Ishikawa (cell line): ENCODE measurements around the gene MRPL58.

Experiments
- CEBPB ChIP-seq: IDR thresholded peaks from 2 replicates; pipeline ENCODE4 v1.6.1; 2012
- CREB1 ChIP-seq: IDR thresholded peaks from 2 replicates; pipeline ENCODE4 v1.6.1; 2012; ENCODE audit warnings: low read depth
- EGR1 ChIP-seq: IDR thresholded peaks from 2 replicates; pipeline ENCODE4 v1.6.1; 2012
- EP300 ChIP-seq: IDR thresholded peaks from 2 replicates; pipeline ENCODE4 v1.6.1; 2012; ENCODE audit warnings: borderline replicate concordance
- FOXM1 ChIP-seq: IDR thresholded peaks from 2 replicates; pipeline ENCODE4 v1.6.1; 2012; ENCODE audit warnings: low read depth, borderline replicate concordance
- NFIC ChIP-seq: IDR thresholded peaks from 2 replicates; pipeline ENCODE4 v1.6.1; 2012
- RAD21 ChIP-seq: IDR thresholded peaks from 2 replicates; pipeline ENCODE4 v1.6.1; 2012; ENCODE audit warnings: low read depth
- TAF1 ChIP-seq: IDR thresholded peaks from 2 replicates; pipeline ENCODE4 v1.6.1; 2012; ENCODE audit warnings: low read depth, mild to moderate bottlenecking
- TCF12 ChIP-seq: IDR thresholded peaks from 2 replicates; pipeline ENCODE4 v1.6.1; 2012; ENCODE audit warnings: low read depth
- TEAD4 ChIP-seq: IDR thresholded peaks from 2 replicates; pipeline ENCODE4 v1.6.1; 2012
- YY1 ChIP-seq: IDR thresholded peaks from 2 replicates; pipeline ENCODE4 v1.6.1; 2012; ENCODE audit warnings: low read depth
- ZBTB7A ChIP-seq: IDR thresholded peaks from 2 replicates; pipeline ENCODE4 v1.6.1; 2012; ENCODE audit warnings: low read depth
- TF ChIP-seq, protein P1 (sequence below): IDR thresholded peaks from 2 replicates; pipeline ENCODE4 v1.6.1; 2012
- TF ChIP-seq, protein P2 (sequence below): IDR thresholded peaks from 2 replicates; pipeline ENCODE4 v1.6.1; 2012
- TF ChIP-seq, protein P3 (sequence below): IDR thresholded peaks from 2 replicates; pipeline ENCODE4 v1.6.1; 2012; ENCODE audit warnings: low read depth, mild to moderate bottlenecking

The MRPL58 gene

DNA sequence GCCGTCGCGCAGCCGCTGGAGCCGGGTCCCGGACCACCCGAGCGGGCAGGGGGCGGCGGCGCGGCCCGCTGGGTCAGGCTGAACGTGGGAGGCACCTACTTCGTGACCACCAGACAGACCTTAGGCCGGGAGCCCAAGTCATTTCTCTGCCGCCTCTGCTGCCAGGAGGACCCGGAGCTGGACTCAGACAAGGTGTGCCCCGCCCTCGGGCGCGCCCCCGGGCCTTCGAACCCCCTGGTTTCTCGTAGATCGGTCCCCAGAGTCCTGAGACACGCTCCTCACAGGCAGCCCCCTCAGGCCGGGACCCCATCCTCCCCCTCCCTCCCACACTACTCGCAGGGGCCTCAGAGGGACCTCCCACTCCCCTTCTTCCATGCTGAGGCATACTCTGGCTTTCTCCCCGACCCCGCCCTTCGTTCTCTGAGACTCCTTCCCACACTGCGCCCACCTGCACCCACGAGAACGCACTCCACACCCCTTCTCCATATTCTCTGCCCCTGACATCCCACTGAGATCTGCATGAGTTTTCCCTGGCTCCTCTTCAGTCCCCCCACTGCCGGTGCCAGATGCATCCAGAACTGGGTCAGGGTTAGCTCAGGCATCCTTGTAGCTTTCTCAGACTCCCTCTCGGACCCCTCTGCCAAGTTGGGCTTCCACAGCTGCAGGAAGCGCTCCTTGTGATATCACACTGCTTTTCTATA, 35.1 kb downstream of the MRPL58 start:
- TF ChIP-seq FOXM1 (no peak), RAD21 (no peak), ZBTB7A (peak; percentile 48; the same call in 1 of the 2 replicates), NFIC (no peak), TCF12 (no peak)
- TF ChIP-seq, protein P1, sequence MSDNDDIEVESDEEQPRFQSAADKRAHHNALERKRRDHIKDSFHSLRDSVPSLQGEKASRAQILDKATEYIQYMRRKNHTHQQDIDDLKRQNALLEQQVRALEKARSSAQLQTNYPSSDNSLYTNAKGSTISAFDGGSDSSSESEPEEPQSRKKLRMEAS = no peak

DNA sequence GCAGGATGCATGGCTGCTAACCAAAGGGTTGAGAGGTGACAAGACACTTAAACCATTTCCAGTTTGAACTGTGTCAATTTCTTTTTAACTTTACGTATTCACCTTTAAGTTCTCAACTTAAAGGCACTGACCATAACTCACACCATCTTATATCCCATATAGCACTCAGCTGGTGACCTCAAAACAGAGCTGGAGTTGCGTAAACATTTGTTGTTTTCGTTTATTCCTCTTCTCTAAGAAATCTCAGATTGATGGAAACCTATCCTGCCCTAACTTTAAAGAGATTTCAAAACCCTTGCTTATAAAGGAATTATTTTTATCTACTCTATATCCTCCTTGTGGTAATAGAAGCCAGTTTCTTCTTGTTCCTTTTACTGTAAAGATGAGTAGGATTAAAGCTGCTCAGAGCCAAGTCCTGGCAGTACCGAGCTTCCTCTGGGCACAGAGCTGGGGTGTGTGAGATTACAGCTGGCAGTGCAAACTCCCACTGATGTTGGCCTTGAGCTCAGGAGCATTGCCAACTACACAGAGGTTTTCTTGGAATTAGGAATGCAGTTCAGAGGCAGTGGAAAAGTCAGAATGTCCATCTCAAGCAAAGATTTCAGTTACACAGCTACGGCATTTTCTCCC, 35.9 kb downstream of the MRPL58 start:
- no peak for TF ChIP-seq NFIC
- no peak for TF ChIP-seq CREB1
- 0 out of 2 replicates have a peak, but pooled peaks have one; percentile 3 for TF ChIP-seq CEBPB
- TF ChIP-seq YY1 = no peak
- TF ChIP-seq, protein P1 = no peak
- no peak for TF ChIP-seq FOXM1

DNA sequence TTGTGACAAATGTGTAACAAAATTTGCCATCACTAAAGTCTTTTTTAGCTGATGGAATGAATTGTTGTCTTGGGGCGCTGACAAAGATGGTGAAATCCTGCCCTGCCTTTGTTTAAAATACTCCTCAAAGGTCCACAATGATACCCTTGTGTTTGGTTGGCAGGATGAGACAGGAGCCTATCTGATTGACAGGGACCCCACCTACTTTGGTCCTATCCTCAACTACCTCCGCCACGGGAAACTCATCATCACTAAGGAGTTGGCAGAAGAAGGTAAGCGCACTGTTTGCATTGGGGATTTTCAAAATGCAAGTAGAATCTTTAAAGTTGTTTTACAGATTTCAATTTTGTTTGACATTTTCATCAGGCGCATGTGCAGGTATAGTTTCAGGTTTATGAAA, 36.6 kb downstream of the MRPL58 start:
- TF ChIP-seq, protein P1 = no peak
- TF ChIP-seq ZBTB7A (no peak), TEAD4 (no peak), EP300 (no peak), CREB1 (no peak), CEBPB (no peak)
- TF ChIP-seq, protein P2, sequence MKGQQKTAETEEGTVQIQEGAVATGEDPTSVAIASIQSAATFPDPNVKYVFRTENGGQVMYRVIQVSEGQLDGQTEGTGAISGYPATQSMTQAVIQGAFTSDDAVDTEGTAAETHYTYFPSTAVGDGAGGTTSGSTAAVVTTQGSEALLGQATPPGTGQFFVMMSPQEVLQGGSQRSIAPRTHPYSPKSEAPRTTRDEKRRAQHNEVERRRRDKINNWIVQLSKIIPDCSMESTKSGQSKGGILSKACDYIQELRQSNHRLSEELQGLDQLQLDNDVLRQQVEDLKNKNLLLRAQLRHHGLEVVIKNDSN = no peak

DNA sequence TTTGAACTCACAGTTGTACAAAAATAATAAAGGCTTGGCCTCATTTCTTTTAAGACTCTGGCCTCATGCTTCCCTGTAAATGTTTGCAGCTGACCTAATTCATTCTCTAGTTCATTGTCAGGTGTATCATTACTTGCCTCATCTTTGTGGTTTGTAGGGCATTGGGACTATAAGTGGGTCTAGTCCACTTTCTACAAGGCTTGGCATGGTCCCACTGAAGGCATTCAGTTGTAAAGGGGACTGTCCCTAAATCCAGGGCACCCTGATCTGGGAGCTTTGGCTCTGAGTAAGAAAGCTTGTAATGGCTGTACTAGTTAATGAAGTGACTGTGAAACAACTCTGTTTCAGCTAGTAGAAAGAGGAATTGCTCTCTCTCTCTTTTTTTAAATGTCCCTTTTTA, 37.2 kb downstream of the MRPL58 start:
- no peak for TF ChIP-seq TAF1

DNA sequence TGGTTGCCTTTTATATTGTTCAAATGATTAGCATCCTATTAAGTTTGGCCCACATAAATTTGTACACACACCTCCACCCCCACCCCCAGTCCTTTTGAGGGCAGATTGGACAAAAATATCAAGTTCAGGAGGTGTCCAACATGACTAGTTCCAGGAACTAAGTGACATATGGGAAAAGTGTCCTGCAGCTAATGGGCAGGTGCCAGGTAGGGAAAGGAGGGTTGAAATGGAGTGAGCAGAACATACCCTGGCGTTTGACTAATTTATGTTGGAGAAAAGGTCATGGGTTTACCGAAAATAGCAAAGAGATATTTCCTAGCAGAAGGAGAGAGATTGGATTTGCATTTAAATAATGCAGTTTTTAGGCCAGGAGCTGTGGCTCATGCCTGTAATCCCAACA, 39.5 kb downstream of the MRPL58 start:
- TF ChIP-seq, protein P3, sequence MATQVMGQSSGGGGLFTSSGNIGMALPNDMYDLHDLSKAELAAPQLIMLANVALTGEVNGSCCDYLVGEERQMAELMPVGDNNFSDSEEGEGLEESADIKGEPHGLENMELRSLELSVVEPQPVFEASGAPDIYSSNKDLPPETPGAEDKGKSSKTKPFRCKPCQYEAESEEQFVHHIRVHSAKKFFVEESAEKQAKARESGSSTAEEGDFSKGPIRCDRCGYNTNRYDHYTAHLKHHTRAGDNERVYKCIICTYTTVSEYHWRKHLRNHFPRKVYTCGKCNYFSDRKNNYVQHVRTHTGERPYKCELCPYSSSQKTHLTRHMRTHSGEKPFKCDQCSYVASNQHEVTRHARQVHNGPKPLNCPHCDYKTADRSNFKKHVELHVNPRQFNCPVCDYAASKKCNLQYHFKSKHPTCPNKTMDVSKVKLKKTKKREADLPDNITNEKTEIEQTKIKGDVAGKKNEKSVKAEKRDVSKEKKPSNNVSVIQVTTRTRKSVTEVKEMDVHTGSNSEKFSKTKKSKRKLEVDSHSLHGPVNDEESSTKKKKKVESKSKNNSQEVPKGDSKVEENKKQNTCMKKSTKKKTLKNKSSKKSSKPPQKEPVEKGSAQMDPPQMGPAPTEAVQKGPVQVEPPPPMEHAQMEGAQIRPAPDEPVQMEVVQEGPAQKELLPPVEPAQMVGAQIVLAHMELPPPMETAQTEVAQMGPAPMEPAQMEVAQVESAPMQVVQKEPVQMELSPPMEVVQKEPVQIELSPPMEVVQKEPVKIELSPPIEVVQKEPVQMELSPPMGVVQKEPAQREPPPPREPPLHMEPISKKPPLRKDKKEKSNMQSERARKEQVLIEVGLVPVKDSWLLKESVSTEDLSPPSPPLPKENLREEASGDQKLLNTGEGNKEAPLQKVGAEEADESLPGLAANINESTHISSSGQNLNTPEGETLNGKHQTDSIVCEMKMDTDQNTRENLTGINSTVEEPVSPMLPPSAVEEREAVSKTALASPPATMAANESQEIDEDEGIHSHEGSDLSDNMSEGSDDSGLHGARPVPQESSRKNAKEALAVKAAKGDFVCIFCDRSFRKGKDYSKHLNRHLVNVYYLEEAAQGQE = no peak
- TF ChIP-seq EGR1 (no peak), YY1 (no peak), EP300 (no peak), ZBTB7A (no peak), TEAD4 (no peak), TAF1 (no peak), TCF12 (no peak), NFIC (no peak), CEBPB (no peak), FOXM1 (no peak), RAD21 (no peak), CREB1 (no peak)
- TF ChIP-seq, protein P1 = no peak
- TF ChIP-seq, protein P2 = no peak

DNA sequence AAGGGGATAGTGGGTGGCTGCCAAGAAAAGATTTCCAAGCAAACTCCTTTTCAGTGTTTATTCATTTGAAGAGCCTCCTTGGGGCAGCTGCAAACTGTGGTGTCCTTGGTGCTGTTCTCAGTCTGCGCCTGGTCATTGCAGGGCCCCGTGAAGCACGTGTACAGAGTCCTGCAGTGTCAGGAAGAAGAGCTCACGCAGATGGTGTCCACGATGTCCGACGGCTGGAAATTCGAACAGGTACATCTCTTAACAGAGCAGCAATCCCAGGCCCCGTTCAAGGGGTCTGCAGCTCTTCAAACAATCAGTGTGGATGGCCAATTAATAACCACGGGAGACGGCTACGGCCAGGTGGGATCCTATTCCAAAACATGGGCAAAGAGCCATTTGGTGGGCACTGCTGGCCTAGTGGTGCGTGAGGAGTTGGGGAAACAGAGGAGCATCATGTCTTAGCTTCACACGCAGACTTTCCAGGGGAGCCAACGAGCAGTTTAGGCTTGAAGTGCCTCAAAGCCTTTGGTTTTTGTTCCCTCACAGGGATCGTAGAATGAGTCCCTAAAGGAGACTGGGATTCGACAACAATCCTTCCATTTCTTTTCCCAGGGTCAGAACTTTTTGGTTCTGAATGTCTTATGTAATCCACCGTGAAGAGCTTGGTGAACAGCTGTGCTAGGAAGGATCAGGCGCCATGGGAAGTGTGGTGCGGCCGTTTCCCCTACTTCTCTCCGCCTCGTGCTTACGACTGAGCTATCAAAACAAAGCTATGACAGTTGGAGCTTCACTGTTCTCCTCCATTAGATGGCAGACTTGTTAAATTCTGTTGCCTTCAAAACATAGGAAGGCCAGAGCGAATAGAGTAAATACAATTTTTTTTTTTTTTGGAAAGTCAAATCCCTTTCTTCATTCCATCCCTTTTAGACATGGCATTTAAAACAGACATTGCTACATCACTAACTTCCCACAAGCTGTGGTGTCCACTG, 47.2 kb downstream of the MRPL58 start:
- TF ChIP-seq TEAD4 = no peak
- peak; percentile 47 for TF ChIP-seq RAD21

DNA sequence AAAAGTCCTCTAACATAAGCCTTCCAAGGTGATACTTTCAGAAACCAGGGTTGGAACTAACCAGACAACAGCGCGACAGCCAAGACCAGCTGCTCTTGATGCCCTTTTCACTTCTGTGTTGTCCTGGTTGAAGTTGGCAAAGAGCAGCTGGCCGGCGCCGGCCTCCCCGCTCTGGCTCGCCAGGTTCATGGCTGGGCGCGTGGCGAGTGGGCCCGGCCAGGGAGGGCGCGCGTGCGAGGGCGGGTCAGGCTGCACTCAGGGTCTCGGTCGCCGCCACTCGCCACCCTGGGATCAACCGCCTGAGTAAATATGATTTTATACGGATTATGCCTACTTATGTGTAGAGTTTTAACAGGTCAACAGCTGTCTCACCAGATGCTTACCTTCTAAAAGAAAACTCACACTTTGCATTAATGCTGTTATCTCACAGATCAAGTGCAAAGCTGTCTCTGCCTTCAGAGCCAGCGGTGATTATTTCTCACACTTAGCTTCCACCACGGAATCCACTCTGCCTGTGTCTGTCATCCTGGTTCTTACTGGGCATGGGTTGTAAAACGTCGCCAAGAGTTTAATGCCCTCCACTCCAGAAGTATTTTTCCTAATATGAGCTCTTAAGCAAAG, 48.1 kb downstream of the MRPL58 start:
- TF ChIP-seq, protein P1 = no peak
